Measurements from ENCODE around the gene INPP4A. TPM values are rescaled to one million over a fixed set of nuclear protein-coding genes. Genes with fewer than 3 reads are reported as not detected.
A peak's percentile ranks its signal among the peaks of the same experiment; 100 is the strongest.

Gene INPP4A
- total and polyA plus RNA-seq, 8 donors, result 1.5 to 65.3 (median 12.2) TPM

GRCh38 chr2:98504381-98505109, 59.9 kb downstream of the INPP4A start:
- DNase-seq, result peak in 1 of 2 donors; percentile 22
- H3K27me3 ChIP-seq, result no peaks in the 10 kb centered on the region
- WGBS, 5 donors, result 44 to 56% (median 50%) methylated on average over 8 of the region's 8 CpGs
- TF ChIP-seq, protein P1, sequence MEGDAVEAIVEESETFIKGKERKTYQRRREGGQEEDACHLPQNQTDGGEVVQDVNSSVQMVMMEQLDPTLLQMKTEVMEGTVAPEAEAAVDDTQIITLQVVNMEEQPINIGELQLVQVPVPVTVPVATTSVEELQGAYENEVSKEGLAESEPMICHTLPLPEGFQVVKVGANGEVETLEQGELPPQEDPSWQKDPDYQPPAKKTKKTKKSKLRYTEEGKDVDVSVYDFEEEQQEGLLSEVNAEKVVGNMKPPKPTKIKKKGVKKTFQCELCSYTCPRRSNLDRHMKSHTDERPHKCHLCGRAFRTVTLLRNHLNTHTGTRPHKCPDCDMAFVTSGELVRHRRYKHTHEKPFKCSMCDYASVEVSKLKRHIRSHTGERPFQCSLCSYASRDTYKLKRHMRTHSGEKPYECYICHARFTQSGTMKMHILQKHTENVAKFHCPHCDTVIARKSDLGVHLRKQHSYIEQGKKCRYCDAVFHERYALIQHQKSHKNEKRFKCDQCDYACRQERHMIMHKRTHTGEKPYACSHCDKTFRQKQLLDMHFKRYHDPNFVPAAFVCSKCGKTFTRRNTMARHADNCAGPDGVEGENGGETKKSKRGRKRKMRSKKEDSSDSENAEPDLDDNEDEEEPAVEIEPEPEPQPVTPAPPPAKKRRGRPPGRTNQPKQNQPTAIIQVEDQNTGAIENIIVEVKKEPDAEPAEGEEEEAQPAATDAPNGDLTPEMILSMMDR (IDR thresholded peaks at IDR 0.05), result no peak
- TF ChIP-seq EP300 (IDR thresholded peaks at IDR 0.05) (no peak), POLR2AphosphoS5 (IDR thresholded peaks at IDR 0.05) (no peak), POLR2A (IDR thresholded peaks at IDR 0.05) (no peak)
- H3K36me3 ChIP-seq, result peaks cover 0 to 4% (median 0%) of the 10 kb centered on the region in 4 donors
- intact Hi-C loops (cut with DNase I; ENCODE audit: low total_unique reads), result no loop called here
- no peak overlapping the region for H3K4me3 ChIP-seq
- peaks cover 16 to 82% (median 42%) of the 10 kb centered on the region in 4 donors for H3K4me1 ChIP-seq
- H3K27ac ChIP-seq, result peak overlapping the region in 4 of 5 donors; percentile 66 to 86 (median 72)
- no peaks in the 10 kb centered on the region for H3K9me3 ChIP-seq

- Histone ChIP-seq H3K4me3 (no peak overlapping the region), H3K36me3 (peaks cover 0 to 4% (median 0%) of the 10 kb centered on the region in 4 donors), H3K9me3 (no peaks in the 10 kb centered on the region), H3K4me1 (peaks cover 16 to 83% (median 42%) of the 10 kb centered on the region in 4 donors), H3K27me3 (no peaks in the 10 kb centered on the region), H3K27ac (peak overlapping the region in 4 of 5 donors; percentile 66 to 86 (median 72))
- peak; percentile 42 to 51 for DNase-seq
- intact Hi-C loops (cut with DNase I; ENCODE audit: low total_unique reads), result no loop called here
- 62 to 78% (median 77%) methylated on average over 7 of the region's 7 CpGs for WGBS, 5 donors
- peak in 1 of 3 donors; percentile 40 for TF ChIP-seq POLR2AphosphoS5 (IDR thresholded peaks at IDR 0.05)
- TF ChIP-seq POLR2A (IDR thresholded peaks at IDR 0.05), result no peak
- TF ChIP-seq EP300 (IDR thresholded peaks at IDR 0.05), result no peak
- TF ChIP-seq, protein P1 (IDR thresholded peaks at IDR 0.05), result no peak
Observed at GRCh38 chr2:98505311-98505808, 60.7 kb downstream of the INPP4A start.

DNA sequence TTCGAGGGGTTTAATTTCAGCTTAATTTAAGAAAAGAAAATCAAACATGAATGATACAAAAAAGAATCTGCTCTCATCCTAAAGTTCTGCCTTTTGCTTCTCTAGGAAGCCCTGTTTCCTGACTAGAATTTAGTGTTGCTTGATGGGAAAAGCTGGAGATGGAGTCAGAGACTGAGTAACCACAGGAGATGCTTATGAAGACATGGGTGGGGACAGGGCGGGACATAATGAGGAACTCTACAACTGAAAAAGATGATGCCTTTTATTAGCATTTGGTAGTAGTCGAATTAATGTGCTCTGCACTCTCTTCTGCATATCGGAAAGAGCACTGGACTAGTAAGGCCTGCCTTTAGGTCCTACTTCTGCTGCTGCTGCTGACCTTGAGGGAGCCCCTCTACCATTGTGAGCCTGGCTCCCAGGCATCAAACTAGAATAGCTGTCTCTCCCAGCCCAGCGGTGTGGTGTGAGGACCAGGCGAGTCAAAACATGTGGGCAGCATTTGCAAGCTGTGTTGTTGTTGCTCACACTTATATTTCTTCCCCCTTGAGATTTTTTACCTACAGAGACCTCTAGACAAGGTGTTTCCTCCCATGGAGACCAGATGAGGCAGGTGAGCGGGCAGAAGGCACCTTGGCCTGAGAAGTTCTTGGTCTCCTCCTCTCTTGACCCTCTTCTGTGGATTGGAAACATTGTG, 61.5 kb downstream of the INPP4A start:
- TF ChIP-seq EP300 (IDR thresholded peaks at IDR 0.05) (no peak), POLR2AphosphoS5 (IDR thresholded peaks at IDR 0.05) (no peak), POLR2A (IDR thresholded peaks at IDR 0.05) (no peak)
- TF ChIP-seq, protein P1 (IDR thresholded peaks at IDR 0.05), result no peak
- intact Hi-C loops (cut with DNase I; ENCODE audit: low total_unique reads), result no loop called here
- DNase-seq, result no peak
- Histone ChIP-seq H3K36me3 (peaks cover 0 to 4% (median 0%) of the 10 kb centered on the region in 4 donors), H3K27me3 (no peaks in the 10 kb centered on the region), H3K27ac (peak overlapping the region in 3 of 5 donors; percentile 67 to 86 (median 77)), H3K9me3 (no peaks in the 10 kb centered on the region), H3K4me3 (no peak overlapping the region), H3K4me1 (peaks cover 16 to 83% (median 42%) of the 10 kb centered on the region in 4 donors)
- 83 to 92% (median 90%) methylated on average over 7 of the region's 7 CpGs for WGBS, 5 donors

DNA sequence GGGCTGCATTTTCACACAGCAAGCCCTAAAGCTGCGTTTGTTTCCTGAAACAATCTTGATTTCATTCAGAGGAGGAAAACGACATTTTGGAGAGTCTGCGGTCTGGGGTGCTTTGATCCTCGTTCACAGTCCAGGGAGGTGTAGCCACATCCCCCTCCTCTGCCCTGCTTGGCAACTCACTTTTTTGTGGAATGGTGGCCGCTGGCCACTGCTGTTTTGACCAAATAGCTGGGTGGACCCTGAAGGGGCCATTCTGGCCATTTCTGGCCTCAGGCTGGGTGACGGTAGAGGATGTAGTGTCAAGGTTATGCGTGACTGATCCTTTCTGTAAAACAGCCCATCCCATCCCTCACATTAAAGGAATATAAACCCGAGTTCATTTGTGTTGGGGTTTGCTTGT, 62.2 kb downstream of the INPP4A start:
- Histone ChIP-seq H3K4me3 (no peak overlapping the region), H3K9me3 (no peaks in the 10 kb centered on the region), H3K4me1 (peaks cover 16 to 78% (median 42%) of the 10 kb centered on the region in 4 donors), H3K27me3 (no peaks in the 10 kb centered on the region), H3K27ac (peak overlapping the region in 3 of 5 donors; percentile 67 to 86 (median 77)), H3K36me3 (peaks cover 0 to 4% (median 0%) of the 10 kb centered on the region in 4 donors)
- TF ChIP-seq EP300 (IDR thresholded peaks at IDR 0.05) (no peak), POLR2A (IDR thresholded peaks at IDR 0.05) (no peak)
- TF ChIP-seq, protein P1 (IDR thresholded peaks at IDR 0.05), result no peak
- DNase-seq, result no peak
- intact Hi-C loops (cut with DNase I; ENCODE audit: low total_unique reads), result no loop called here
- WGBS, 5 donors, result 91 to 95% (median 92%) methylated on average over 8 of the region's 8 CpGs
